ENCODE results near the gene HIC1. TPM values are rescaled to one million over a fixed set of nuclear protein-coding genes. Genes with fewer than 3 reads are reported as not detected.
A peak's percentile ranks its signal among the peaks of the same experiment; 100 is the strongest.

Gene HIC1
- total and polyA plus RNA-seq, 7 donors: 1.6 to 44.9 (median 10.4) TPM

GRCh38 chr17:2092253-2092652 is 37.4 kb downstream of the HIC1 start:
- 86 to 89% methylated on average over 4 of the region's 4 CpGs for WGBS, 2 donors
- peaks cover 0 to 56% (median 45%) of the 10 kb centered on the region in 4 donors for H3K4me1 ChIP-seq
- no peaks in the 10 kb centered on the region for H3K9me3 ChIP-seq
- H3K27me3 ChIP-seq: no peaks in the 10 kb centered on the region
- TF ChIP-seq POLR2AphosphoS5 (IDR thresholded peaks at IDR 0.05) (no peak), CTCF (IDR thresholded peaks at IDR 0.05) (no peak), EP300 (IDR thresholded peaks at IDR 0.05) (no peak), POLR2A (IDR thresholded peaks at IDR 0.05) (no peak)
- no peak for DNase-seq
- H3K4me3 ChIP-seq: no peak overlapping the region
- peak overlapping the region in 2 of 4 donors; percentile 33 to 86 for H3K27ac ChIP-seq
- no peaks in the 10 kb centered on the region for H3K36me3 ChIP-seq
- intact Hi-C loops (cut with DNase I): loop anchor here (5.0 kb wide), 1 partner anchor 80 kb away; no protein-coding TSS in a partner anchor

GRCh38 chr17:2093349-2093748 is 38.4 kb downstream of the HIC1 start:
- Histone ChIP-seq H3K36me3 (no peaks in the 10 kb centered on the region), H3K27me3 (no peaks in the 10 kb centered on the region), H3K9me3 (no peaks in the 10 kb centered on the region), H3K4me1 (peaks cover 0 to 45% (median 36%) of the 10 kb centered on the region in 4 donors), H3K4me3 (no peak overlapping the region), H3K27ac (no peak overlapping the region)
- DNase-seq: no peak
- WGBS, 2 donors: 45 to 77% methylated on average over 5 of the region's 5 CpGs
- TF ChIP-seq EP300 (IDR thresholded peaks at IDR 0.05): no peak
- TF ChIP-seq CTCF (IDR thresholded peaks at IDR 0.05): no peak
- no peak for TF ChIP-seq POLR2A (IDR thresholded peaks at IDR 0.05)
- no peak for TF ChIP-seq POLR2AphosphoS5 (IDR thresholded peaks at IDR 0.05)
- intact Hi-C loops (cut with DNase I): loop anchor here (5.0 kb wide), 1 partner anchor 79 kb away; no protein-coding TSS in a partner anchor

GRCh38 chr17:2094891-2095535 is 40.1 kb downstream of the HIC1 start:
- peak in 1 of 4 donors; percentile 8 for TF ChIP-seq POLR2AphosphoS5 (IDR thresholded peaks at IDR 0.05)
- no peak for TF ChIP-seq POLR2A (IDR thresholded peaks at IDR 0.05)
- TF ChIP-seq CTCF (IDR thresholded peaks at IDR 0.05): peak; percentile 55 to 68 (median 65)
- no peak for TF ChIP-seq EP300 (IDR thresholded peaks at IDR 0.05)
- Histone ChIP-seq H3K36me3 (no peaks in the 10 kb centered on the region), H3K27ac (peak overlapping the region in 3 of 4 donors; percentile 24 to 51 (median 29)), H3K4me3 (no peak overlapping the region), H3K9me3 (no peaks in the 10 kb centered on the region), H3K4me1 (peaks cover 0 to 29% (median 21%) of the 10 kb centered on the region in 4 donors), H3K27me3 (no peaks in the 10 kb centered on the region)
- 81 to 84% methylated on average over 12 of the region's 12 CpGs for WGBS, 2 donors
- peak; percentile 81 for DNase-seq
- intact Hi-C loops (cut with DNase I): loop anchor here (1.0 to 5.0 kb wide), 2 partner anchors 77 to 149 kb away; no protein-coding TSS in a partner anchor

GRCh38 chr17:2095536-2095910 is 40.6 kb downstream of the HIC1 start:
- H3K27ac ChIP-seq: peak overlapping the region in 3 of 4 donors; percentile 24 to 51 (median 29)

More at GRCh38 chr17:2095536-2095910, 40.6 kb downstream of the HIC1 start:
- Histone ChIP-seq H3K4me3 (no peak overlapping the region), H3K9me3 (no peaks in the 10 kb centered on the region), H3K27me3 (no peaks in the 10 kb centered on the region), H3K36me3 (no peaks in the 10 kb centered on the region), H3K4me1 (peaks cover 0 to 24% (median 16%) of the 10 kb centered on the region in 4 donors)
- DNase-seq: no peak
- TF ChIP-seq POLR2A (IDR thresholded peaks at IDR 0.05): no peak
- TF ChIP-seq EP300 (IDR thresholded peaks at IDR 0.05): no peak
- no peak for TF ChIP-seq CTCF (IDR thresholded peaks at IDR 0.05)
- TF ChIP-seq POLR2AphosphoS5 (IDR thresholded peaks at IDR 0.05): no peak
- intact Hi-C loops (cut with DNase I): loop anchor here (1.0 kb wide), 1 partner anchor 149 kb away; no protein-coding TSS in a partner anchor
- WGBS, 2 donors: 91 to 92% methylated on average over 10 of the region's 10 CpGs

All from sigmoid colon (tissue), 7 donors.